Kidney epithelial cell (primary cell): Measurements from ENCODE around the gene PTK7. TPM values are rescaled to one million over a fixed set of nuclear protein-coding genes. Genes with fewer than 3 reads are reported as not detected.
A peak's percentile ranks its signal among the peaks of the same experiment; 100 is the strongest.

Source experiments
- DNase-seq: peaks from one replicate; pipeline ENCODE4 v3.0.0-alpha.2; 2010; ENCODE audit warnings: low read depth
- H3K27me3 ChIP-seq: 2 replicates; pipeline ENCODE4 v1.6.0; 2011; ENCODE audit warnings: low read length; ENCODE audit not compliant: control insufficient read depth, insufficient read depth
- H3K36me3 ChIP-seq: 2 replicates; pipeline ENCODE4 v1.5.1; 2011; ENCODE audit warnings: low read length; ENCODE audit not compliant: control insufficient read depth, insufficient read depth
- H3K4me3 ChIP-seq: 2 replicates; pipeline ENCODE4 v1.5.1; 2011; ENCODE audit warnings: low read depth, mild to moderate bottlenecking, control low read depth, low read length
- total RNA-seq: library from RNA; depleted of rRNA; stranded (reverse); fragments of >200 nt; gene quantifications from 2 replicates; pipeline ENCODE4 v1.2.3, GENCODE V29; 2015
- TF ChIP-seq, protein P1 (sequence below): IDR thresholded peaks from 2 replicates; pipeline ENCODE4 v1.5.1; 2011; ENCODE audit warnings: mild to moderate bottlenecking, moderate library complexity, low read length, control low read depth, inconsistent platforms; ENCODE audit not compliant: insufficient read depth, poor library complexity, severe bottlenecking

PTK7 gene
- total RNA-seq, 1 donor from 2014 or later: 169 TPM

DNA sequence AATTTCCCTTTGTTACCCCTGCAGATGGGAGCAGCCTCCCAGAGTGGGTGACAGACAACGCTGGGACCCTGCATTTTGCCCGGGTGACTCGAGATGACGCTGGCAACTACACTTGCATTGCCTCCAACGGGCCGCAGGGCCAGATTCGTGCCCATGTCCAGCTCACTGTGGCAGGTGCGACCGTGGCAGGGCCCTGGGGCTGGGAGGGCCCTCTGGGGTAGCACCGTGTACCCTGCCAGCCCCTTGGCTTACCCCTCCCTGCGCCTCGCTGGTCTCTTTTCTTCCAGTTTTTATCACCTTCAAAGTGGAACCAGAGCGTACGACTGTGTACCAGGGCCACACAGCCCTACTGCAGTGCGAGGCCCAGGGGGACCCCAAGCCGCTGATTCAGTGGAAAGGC is 65.5 kb downstream of the PTK7 start:
- no peak for DNase-seq
- TF ChIP-seq, protein P1, sequence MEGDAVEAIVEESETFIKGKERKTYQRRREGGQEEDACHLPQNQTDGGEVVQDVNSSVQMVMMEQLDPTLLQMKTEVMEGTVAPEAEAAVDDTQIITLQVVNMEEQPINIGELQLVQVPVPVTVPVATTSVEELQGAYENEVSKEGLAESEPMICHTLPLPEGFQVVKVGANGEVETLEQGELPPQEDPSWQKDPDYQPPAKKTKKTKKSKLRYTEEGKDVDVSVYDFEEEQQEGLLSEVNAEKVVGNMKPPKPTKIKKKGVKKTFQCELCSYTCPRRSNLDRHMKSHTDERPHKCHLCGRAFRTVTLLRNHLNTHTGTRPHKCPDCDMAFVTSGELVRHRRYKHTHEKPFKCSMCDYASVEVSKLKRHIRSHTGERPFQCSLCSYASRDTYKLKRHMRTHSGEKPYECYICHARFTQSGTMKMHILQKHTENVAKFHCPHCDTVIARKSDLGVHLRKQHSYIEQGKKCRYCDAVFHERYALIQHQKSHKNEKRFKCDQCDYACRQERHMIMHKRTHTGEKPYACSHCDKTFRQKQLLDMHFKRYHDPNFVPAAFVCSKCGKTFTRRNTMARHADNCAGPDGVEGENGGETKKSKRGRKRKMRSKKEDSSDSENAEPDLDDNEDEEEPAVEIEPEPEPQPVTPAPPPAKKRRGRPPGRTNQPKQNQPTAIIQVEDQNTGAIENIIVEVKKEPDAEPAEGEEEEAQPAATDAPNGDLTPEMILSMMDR: no peak
- Histone ChIP-seq H3K27me3 (no peaks in the 10 kb centered on the region), H3K4me3 (no peak overlapping the region), H3K36me3 (peaks cover 1% of the 10 kb centered on the region)

DNA sequence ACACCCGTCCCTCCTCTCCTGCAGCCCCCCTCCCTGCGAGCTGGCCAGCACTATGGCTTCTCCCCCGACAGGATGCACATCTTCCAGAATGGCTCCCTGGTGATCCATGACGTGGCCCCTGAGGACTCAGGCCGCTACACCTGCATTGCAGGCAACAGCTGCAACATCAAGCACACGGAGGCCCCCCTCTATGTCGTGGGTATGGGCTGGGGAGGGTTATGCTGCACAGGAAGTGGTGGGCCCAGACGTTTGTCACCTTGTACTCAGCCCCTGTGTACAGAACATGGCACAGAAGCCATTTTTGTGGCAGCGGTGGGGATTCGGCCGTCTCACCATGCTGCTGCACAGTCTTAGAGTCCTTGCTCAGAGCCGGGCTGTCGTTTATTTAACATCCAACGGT is 66.0 kb downstream of the PTK7 start:
- no peak overlapping the region for H3K4me3 ChIP-seq
- TF ChIP-seq, protein P1: no peak
- peaks cover 1% of the 10 kb centered on the region for H3K36me3 ChIP-seq
- no peaks in the 10 kb centered on the region for H3K27me3 ChIP-seq
- no peak for DNase-seq

DNA sequence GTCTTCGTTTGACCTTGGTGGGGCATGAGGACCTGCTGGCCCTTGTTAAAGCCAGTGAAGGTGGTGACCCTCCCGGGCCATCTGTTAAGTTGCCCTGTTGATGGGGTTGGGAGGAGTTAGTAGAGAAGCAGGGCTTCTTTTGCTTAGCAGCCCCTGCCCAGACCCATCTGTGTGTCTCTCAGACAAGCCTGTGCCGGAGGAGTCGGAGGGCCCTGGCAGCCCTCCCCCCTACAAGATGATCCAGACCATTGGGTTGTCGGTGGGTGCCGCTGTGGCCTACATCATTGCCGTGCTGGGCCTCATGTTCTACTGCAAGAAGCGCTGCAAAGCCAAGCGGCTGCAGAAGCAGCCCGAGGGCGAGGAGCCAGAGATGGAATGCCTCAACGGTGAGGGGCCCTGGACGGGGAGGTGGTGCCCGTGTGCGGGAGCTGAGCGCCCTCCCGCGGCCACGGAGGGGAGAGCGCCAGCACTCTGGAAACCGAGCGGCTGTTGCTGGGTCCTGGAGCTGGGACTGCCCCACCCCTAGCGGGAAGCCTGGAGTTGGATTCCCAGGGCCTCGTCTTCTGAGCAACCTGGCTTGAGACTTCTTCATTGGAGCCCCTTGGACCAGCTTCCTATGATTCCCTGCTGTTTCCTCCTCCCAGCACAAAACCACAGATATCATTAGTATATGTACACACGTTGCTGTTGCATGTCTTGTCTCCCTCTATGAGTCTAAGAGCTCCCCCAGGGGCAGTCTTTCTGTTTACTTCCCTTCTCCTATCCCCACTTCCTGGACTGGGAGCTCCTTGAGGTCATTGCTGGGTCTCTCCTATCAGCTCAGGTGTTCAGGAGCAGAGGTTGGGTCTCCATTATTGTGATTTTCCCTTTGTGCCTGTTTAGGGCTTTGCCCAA is 67.4 kb downstream of the PTK7 start:
- H3K36me3 ChIP-seq: peaks cover 1% of the 10 kb centered on the region
- peak; percentile 55 for DNase-seq
- H3K4me3 ChIP-seq: no peak overlapping the region
- TF ChIP-seq, protein P1: peak; percentile 99
- no peaks in the 10 kb centered on the region for H3K27me3 ChIP-seq

DNA sequence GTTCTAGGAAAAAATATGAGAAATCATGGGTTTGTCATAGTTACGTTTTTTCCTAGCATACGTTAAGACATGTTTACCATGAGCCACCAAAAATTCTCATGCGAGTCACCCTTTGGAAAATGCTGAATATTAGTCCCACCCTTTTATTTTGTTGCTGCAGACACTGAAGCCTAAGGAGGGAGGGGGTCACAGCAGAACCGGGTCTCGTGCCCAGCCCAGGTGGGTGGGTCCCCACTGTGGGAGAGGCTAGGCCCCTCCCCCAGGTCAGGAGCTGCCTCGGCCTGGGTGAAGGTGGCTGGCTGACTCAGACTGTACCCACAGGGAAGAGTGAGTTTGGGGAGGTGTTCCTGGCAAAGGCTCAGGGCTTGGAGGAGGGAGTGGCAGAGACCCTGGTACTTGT is 68.8 kb downstream of the PTK7 start:
- H3K36me3 ChIP-seq: peaks cover 1% of the 10 kb centered on the region
- DNase-seq: no peak

DNA sequence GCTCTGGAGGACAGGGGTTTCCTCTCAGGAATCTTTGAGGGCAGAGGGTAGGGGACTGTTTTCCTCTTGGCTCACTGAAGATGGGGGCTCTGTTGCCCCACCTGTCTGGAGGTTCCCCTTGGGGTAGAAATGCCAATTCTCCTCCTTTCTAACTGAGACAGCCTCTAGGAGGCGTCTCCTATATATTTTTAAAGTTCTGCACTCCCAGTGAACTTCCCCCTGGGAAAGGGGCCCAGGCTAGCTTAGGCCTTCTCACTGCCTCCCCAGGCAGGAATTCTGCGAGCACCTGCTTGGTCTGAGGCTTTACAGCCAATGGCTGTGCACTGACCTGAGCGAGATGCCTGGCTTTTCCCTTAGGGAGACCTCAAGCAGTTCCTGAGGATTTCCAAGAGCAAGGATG is 70.1 kb downstream of the PTK7 start:
- H3K27me3 ChIP-seq: no peaks in the 10 kb centered on the region
- TF ChIP-seq, protein P1: no peak

More for the DNA sequence above, 68.8 kb downstream of the PTK7 start:
- Histone ChIP-seq H3K4me3 (no peak overlapping the region), H3K27me3 (no peaks in the 10 kb centered on the region)
- TF ChIP-seq, protein P1: no peak

More for the DNA sequence above, 70.1 kb downstream of the PTK7 start:
- no peak overlapping the region for H3K4me3 ChIP-seq
- peaks cover 1% of the 10 kb centered on the region for H3K36me3 ChIP-seq
- no peak for DNase-seq
